A673 (cell line): ENCODE data around the gene HNRNPM.
"Not testable (repeated sequence)": the region's sequence is repeated elsewhere in the genome, so short reads cannot be mapped to it uniquely, and the experiment has no call there.

ENCODE experiments used
- EZH2 ChIP-seq: fragments of 200-600 bp; sonication (generic); IDR thresholded peaks from 2 replicates; pipeline ENCODE4 v1.6.1; 2017; ENCODE audit warnings: borderline replicate concordance, low read depth, mild to moderate bottlenecking, mixed read lengths, antibody characterized with exemption, low read length; ENCODE audit not compliant: poor library complexity, severe bottlenecking
- TF ChIP-seq, protein P1 (sequence below): fragments of 300-800, 200-600 bp; sonication (generic); conservative IDR thresholded peaks from 2 replicates; pipeline ENCODE4 v1.5.1; 2017; ENCODE audit warnings: low read depth, mild to moderate bottlenecking, antibody characterized with exemption, low read length, moderate library complexity, mixed read lengths

DNA sequence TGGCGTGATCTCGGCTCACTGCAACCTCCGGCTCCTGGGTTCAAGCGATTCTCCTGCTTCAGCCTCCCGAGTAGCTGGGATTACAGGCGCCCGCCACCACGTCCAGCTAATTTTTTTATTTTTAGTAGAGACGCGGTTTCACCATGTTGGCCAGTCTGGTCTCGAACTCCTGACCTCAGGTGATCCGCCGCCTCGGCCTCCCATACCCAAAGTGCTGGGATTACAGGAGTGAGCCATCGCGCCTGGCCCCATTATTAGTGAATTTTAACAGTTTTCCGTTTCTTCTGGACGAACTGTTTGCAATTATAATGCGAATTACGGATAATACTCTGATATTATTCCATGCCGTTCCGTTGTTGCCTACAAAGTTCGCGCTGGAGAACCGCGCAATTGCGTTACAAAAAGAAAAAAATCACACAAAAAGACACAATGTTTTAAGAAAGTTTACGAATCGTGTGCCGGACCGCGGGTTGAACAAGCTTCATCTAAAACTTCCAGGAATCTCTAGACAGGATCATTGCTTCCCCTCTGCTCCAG is 567 bp upstream of the HNRNPM start:
- TF ChIP-seq, protein P1, sequence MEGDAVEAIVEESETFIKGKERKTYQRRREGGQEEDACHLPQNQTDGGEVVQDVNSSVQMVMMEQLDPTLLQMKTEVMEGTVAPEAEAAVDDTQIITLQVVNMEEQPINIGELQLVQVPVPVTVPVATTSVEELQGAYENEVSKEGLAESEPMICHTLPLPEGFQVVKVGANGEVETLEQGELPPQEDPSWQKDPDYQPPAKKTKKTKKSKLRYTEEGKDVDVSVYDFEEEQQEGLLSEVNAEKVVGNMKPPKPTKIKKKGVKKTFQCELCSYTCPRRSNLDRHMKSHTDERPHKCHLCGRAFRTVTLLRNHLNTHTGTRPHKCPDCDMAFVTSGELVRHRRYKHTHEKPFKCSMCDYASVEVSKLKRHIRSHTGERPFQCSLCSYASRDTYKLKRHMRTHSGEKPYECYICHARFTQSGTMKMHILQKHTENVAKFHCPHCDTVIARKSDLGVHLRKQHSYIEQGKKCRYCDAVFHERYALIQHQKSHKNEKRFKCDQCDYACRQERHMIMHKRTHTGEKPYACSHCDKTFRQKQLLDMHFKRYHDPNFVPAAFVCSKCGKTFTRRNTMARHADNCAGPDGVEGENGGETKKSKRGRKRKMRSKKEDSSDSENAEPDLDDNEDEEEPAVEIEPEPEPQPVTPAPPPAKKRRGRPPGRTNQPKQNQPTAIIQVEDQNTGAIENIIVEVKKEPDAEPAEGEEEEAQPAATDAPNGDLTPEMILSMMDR, result not testable (repeated sequence)
- TF ChIP-seq EZH2, result not testable (repeated sequence)
